AG20443 (cell line): ENCODE data around the gene PARD3.

ENCODE experiments used
- DNase-seq: peaks from one replicate; pipeline ENCODE4 v3.0.0; 2012; ENCODE audit warnings: low spot score, mixed read lengths

Gene PARD3

DNA sequence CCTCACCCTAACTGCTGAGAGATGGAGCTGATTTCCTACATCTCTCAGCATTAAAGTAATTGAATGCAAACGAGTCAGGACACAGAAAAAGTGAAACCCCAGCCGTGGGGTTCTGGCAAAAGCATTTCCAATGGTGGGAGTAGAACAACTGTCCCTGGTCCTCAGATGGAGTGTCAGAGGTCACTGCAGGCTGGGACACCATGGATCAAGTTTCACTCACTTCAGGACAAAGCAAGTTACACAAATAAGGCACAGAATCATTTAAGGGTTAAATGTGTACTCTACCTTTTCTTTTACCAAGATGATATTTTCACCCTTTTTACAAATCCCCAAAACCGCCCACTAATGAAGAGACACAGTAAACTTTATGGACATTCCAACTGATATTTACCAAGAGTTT, 607.8 kb downstream of the PARD3 start:
- no peak for DNase-seq

DNA sequence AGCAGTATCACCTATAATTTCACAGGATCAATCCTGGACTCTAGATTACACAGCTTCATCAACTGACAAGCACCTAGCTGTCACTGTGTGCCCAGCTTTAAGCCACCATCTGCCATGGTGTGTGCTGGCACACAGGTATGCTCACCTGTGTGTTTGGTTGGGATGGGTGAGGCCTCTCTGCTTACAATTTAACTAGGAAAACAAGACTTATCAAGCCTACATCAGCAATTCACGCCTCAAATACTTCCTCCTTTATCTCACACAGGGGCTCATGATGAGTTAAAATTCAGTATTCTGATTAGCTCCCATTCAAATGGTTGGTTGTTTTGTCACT, 608.2 kb downstream of the PARD3 start:
- DNase-seq: no peak

DNA sequence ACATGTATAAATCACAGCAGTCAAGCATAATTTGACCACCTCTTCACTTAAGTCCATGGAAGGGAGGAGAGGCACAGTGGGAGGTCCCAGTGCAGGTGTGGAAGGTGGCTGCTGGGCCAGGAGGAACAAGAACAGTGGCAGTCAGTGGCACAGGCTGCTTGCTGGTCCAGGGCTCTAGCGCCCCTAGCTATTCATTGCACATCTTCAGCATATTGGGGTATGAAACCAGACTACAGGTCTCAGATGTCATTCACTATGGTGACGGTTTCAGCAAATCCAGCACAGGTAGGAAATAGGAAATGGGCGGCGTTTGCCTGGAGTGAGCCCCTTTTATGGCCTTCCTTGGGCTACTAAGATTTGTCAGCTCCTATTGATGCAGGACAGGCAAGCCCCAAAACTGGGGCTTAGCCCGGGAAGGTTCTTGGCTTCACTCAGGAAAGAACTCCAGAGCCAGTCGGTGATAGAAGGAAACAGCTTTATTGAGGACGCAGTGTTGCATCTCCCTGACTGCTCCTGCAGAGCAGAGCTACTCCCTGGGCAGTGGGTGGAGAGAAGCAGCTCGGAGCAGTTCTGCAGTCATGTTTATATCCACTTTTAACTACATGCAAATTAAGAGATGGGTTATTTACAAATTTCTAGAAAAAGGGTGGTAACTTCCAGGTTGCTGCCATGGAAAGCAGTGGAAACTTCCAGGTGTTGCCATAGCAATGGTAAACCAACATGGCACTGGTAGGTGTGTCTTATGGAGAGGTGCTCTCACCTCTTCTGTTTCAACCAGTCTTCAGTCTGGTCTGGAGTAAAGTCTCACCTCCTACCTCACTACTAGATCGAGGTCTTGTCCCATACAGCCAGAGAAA, 608.8 kb downstream of the PARD3 start:
- DNase-seq: no peak

- DNase-seq: no peak
Measured at GRCh38 chr10:34205452-34205851, 609.6 kb downstream of the PARD3 start.

GRCh38 chr10:34203966-34204630, 611.0 kb downstream of the PARD3 start:
- no peak for DNase-seq

GRCh38 chr10:34200355-34200901, 614.7 kb downstream of the PARD3 start:
- no peak for DNase-seq

DNA sequence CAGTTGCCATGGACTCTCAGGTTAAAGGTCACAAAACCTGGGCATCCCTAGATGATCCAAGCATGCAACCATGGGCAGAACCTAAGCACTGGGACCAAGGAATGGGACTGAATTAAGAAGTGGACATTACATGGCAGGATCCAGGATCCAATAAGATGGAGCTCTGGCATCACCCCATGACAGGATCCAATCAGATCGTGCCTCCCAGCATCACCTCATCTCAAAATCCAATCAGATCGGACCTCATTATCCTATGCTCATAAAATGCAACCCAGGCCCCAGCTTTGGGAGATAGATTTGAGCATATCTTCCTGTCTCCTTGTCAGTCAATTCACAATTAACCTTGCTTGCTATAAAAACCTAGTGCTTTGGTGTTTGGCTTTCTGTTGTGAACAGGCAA, 616.1 kb downstream of the PARD3 start:
- no peak for DNase-seq

DNA sequence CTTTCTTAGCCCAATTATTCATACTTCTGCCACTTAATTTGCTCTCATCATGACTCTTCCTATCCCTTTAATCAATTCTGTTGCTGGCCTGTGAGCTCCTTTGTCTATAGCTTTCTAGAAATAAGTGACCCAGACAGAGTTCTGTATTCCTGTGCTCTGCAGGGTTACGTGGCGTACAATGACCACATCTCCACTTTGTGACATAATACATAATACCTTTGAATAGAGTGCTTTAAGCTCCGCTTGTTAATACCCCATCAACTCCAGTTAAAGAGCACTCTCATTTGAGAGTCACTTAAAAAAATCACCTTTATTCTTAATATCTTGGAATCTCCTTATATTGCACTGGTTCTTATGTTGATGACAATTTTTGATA, 619.0 kb downstream of the PARD3 start:
- DNase-seq: no peak

GRCh38 chr10:34195364-34196057, 619.6 kb downstream of the PARD3 start:
- no peak for DNase-seq

GRCh38 chr10:34193931-34194626, 621.0 kb downstream of the PARD3 start:
- DNase-seq: peak; percentile 53

DNA sequence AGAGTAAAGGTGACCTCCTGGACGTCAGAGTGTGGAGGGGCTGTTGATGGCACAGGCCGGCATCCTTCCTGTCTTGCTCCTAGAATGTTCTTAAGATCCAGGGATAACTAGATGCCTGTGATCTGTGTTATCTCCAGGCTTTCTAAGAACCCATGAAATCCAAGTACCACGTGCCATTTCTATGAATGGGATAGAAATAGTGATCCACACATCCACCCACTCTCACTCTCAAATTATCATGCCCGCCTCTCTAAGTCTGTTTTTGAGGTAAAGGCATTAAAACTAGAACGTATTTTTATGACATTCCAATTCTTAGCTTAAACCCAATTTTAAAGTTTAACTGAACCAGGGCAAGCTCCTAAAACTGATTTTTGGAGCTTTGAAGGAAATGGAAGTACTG, 622.5 kb downstream of the PARD3 start:
- DNase-seq: no peak

DNA sequence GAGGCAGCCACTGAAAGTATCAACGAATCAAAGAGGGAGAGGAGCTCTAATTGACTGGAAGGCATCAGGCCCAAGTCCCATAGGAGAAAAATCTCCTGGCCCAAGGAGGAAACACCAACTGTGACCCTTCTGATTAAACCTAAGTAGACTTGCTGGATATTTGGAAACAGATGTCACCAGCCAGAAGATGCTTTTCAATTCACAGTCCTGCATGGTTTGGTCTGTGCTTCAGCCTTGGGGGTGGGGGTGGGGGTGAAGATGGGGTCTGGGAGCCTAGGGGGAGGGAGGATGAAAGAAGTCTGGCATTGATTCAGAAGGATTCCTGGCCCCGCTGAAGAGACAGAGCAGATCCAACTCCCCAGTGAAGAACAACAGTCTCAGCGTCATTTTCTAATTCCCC, 623.7 kb downstream of the PARD3 start:
- DNase-seq: no peak

DNA sequence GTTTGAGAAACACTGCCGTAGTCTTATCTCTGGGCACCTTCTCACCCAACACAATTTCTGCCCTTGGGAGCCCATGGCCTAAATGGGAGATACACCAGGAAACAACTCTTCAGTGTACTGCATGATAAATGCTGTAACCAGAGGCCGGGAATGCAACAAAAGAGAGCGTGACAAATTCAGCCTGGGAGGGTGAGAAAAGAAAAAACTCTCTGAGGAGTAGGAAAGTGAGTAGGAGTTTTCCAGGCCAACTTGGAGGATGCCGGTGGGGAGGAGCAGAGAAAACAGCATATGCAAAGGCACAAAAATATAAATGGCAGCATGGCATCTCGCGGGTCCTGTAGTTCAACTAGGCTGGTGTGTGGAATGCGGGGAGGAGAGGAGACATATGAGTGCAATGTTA, 624.5 kb downstream of the PARD3 start:
- no peak for DNase-seq

- DNase-seq: no peak
Measured at GRCh38 chr10:34189830-34190229, 625.3 kb downstream of the PARD3 start.

DNA sequence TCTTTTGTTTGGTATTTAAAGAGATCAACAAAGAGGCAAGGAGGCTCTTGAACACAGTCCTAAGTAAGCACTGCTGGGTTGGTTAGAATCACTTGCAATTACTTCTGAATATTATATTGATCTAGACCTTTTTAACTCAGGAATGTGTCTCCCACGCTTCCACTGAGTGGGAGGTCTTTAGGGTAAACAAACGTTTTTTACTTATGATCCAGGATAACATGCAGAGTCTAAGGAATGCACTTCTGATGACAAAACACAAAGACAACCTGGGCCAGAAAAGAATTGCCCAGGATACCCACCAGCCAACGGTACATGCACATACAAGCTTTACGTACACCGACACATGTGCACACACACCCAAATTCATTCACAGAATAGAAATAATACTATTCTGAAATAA, 626.9 kb downstream of the PARD3 start:
- no peak for DNase-seq

DNA sequence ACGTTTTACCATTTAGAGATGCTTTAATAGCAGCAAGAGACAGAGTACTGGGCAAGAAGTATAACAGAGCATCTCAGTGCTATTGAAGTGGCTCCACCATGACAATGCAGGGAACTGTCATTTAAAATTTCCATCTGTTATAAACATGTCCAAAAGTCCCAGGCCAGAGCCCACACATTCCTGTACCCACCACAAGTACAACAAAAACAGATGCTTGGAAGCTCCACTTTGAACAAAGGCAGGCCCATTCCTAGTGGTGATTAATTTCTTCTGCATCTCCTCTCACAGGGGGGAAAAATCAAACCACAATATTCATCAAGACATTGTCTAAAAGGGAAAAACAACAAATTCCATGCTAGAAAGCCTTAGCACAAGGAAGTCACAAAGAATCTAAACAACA, 627.9 kb downstream of the PARD3 start:
- DNase-seq: peak; percentile 81

DNA sequence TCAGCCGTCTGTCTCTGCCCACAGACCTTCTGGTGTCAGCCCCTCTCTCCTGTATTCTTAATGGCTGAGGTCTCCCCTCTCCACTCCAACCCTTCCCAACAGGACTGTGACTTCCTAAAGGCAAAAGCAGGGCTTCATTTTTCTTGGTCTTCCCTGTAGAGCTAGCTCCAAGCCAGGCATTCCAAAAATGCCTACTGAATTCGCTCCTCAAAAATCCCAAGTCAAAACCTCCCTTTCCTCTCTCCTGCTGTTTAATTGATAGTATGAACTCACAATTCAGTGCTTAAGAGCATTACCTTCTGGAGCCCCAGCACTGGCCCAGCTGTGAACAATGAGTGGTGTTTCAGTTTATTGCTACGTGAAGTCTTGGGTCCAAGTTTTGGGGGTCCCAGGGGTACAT, 628.4 kb downstream of the PARD3 start:
- DNase-seq: no peak

DNA sequence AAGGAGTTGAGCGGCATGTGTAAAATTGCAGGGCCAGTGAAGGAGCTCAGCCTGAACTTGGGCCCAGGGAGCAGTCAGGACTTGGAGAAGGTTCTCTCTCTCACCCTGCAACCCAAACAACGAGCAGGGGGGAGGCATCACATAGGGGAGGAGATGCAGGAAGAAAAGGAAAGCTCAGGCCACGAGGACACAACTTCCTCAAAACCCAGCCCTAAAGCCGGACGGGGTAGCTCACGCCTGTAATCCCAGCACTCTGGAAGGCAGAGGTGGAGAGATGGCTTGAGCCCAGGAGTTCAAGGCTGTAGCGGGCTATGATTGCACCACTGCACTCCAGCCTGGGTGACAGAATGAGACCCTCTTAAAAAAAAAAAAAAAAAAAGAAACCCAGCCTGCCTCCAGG, 629.1 kb downstream of the PARD3 start:
- no peak for DNase-seq

GRCh38 chr10:34184939-34185386, 630.1 kb downstream of the PARD3 start:
- DNase-seq: no peak

GRCh38 chr10:34184397-34184796, 630.7 kb downstream of the PARD3 start:
- DNase-seq: no peak

DNA sequence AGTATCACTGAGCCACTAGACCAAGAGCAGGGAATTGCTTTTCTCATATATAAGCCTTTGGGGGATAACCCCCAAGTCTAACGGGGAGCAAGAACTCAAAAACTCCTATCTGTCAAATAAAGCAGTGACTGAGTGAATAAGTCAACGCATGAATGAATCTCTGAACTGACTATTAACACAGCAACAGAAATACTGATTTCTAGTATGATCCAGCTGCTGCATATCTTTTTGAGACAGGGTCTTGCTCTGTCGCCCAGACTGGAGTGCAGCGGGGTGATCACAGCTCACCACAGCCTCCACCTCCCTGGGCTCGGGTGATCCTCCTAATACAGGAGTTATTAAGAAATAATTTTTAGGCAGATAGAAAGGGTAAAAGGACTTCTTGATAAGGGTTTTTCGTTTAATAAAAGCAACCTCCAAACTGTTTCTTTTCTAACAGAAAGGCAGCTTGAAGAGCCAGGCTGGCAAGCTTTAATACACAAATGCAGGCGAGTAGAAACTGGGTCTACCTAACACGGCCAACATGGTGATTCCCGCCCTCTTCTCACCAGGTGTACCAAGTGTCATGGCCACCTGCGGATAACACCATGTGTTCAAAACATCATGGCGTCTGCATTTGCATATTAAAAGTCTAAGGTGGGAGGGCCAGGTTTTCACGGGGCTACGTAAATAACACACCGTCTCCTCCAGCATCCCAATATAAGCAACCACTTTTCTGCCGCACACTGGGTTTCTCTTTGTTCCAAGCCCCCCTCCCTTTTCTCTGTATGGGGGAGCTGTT, 631.9 kb downstream of the PARD3 start:
- no peak for DNase-seq
